Tibial artery (tissue), 4 donors: ENCODE data around the gene DISC1.

Source experiments
- DNase-seq, 2 donors: peaks; one replicate each; pipeline ENCODE4 v3.0.0-alpha.2; 2019
- H3K27ac ChIP-seq, 2 donors: fragments of 200-600 bp; sonication (generic) in 1 of 2; 1 replicate in 1 of 2; 2 replicates in 1 of 2; pipeline ENCODE4 v1.5.1; 2018 to 2019; ENCODE audit warnings: mild to moderate bottlenecking in 1 of 2
- H3K27me3 ChIP-seq, 2 donors: fragments of 200-600 bp; sonication (generic) in 1 of 2; one replicate each; pipeline versions ENCODE4 v1.5.1 to v1.6.0; 2016 to 2019
- H3K36me3 ChIP-seq, 3 donors: fragments of 200-600 bp; sonication (generic) in 2 of 3; one replicate each; pipeline ENCODE4 v1.5.1; 2016 to 2019; ENCODE audit warnings: mild to moderate bottlenecking in 2 of 3
- H3K4me1 ChIP-seq, 4 donors: fragments of 200-600 bp; sonication (generic) in 2 of 4; 1 replicate in 3 of 4; 2 replicates in 1 of 4; pipeline ENCODE4 v1.5.1; 2016 to 2019
- H3K4me3 ChIP-seq, 2 donors: fragments of 200-600 bp; sonication (generic) in 1 of 2; 1 replicate in 1 of 2; 2 replicates in 1 of 2; pipeline ENCODE4 v1.5.1; 2018 to 2019; ENCODE audit warnings: mild to moderate bottlenecking in 2 of 2
- H3K9me3 ChIP-seq, 3 donors: fragments of 200-600 bp; sonication (generic) in 1 of 3; one replicate each; pipeline ENCODE4 v1.5.1; 2016 to 2019
- intact Hi-C: fragments of 100-400 bp; cut with DNase I; formaldehyde crosslinking; loops from one replicate; pipeline ENCODE4 v1.15.0; 2023; ENCODE audit warnings: low total_unique reads
- TF ChIP-seq, protein P1 (sequence below), 2 experiments: fragments of 200-600 bp in 1 of 2; fragments of 450-650 bp in 1 of 2; IDR thresholded peaks; one replicate each; pipeline ENCODE4 v1.5.1; 2017 to 2019; ENCODE audit warnings: antibody characterized with exemption in 2 of 2, mild to moderate bottlenecking in 1 of 2, moderate library complexity in 1 of 2

Gene DISC1

DNA sequence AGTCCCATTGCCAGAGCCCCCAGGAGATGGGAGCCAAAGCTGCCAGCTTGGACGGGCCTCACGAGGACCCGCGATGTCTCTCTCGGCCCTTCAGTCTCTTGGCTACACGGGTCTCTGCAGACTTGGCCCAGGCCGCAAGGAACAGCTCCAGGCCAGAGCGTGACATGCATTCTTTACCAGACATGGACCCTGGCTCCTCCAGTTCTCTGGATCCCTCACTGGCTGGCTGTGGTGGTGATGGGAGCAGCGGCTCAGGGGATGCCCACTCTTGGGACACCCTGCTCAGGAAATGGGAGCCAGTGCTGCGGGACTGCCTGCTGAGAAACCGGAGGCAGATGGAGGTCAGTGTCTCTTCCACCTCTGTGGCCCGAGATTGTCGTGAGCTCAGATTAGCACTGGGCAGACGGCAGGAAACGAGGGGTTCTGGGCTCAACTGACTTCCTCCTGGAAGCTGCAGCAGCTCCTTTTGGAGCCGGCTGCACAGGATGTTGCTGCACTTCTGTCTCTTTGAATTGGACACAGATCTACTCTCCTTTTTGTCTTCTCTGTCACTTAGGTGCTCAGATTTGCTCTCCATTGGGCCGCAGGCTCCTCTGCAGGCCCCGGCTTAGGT is 68.0 kb downstream of the DISC1 start:
- no peak for DNase-seq
- Histone ChIP-seq H3K36me3 (no peaks in the 10 kb centered on the region), H3K9me3 (no peaks in the 10 kb centered on the region), H3K27ac (no peak overlapping the region), H3K4me1 (peaks cover 0 to 6% (median 0%) of the 10 kb centered on the region in 4 donors), H3K4me3 (no peak overlapping the region), H3K27me3 (no peaks in the 10 kb centered on the region)
- intact Hi-C loops: no loop called here
- TF ChIP-seq, protein P1, sequence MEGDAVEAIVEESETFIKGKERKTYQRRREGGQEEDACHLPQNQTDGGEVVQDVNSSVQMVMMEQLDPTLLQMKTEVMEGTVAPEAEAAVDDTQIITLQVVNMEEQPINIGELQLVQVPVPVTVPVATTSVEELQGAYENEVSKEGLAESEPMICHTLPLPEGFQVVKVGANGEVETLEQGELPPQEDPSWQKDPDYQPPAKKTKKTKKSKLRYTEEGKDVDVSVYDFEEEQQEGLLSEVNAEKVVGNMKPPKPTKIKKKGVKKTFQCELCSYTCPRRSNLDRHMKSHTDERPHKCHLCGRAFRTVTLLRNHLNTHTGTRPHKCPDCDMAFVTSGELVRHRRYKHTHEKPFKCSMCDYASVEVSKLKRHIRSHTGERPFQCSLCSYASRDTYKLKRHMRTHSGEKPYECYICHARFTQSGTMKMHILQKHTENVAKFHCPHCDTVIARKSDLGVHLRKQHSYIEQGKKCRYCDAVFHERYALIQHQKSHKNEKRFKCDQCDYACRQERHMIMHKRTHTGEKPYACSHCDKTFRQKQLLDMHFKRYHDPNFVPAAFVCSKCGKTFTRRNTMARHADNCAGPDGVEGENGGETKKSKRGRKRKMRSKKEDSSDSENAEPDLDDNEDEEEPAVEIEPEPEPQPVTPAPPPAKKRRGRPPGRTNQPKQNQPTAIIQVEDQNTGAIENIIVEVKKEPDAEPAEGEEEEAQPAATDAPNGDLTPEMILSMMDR (IDR thresholded peaks at IDR 0.05): no peak

DNA sequence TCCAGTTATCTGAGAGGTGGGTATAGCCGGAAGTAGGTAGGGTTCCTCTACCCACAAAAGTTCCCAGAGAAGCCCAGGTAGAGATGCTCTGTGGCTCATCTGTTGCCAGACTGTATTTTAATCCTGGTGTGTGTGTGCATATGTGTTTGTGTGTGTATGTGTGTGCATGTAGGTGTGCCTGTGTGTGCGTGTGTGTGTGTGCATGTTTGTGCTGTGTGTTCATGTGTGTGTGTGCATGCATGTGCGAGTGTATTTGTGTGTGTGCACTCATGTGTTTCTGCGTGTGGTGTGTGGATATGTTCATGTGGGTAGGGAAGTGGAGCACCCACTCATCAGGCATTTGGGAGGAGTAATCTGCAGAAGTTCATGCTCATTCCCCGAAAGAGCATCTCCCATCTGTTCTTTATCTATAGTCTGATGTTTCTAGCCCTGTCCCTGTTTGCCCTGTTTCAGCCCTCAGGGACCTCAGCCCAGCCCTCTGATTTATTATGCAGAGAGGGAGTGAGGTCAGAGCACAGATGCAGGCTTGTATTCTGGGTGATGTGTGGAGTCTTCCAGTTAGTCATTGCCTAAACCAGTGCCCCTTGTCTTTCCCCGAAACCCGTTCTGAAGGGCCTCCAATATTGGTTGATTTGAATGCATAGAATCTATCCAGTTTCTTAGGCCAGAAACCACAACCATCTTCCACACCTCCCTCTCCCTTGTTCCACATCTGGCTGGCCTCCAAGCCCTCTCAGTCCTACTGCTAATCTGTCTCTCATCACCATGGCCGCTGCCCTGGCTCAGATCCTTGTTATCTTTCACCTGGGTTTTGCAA is 69.1 kb downstream of the DISC1 start:
- H3K27me3 ChIP-seq: no peaks in the 10 kb centered on the region
- no peaks in the 10 kb centered on the region for H3K36me3 ChIP-seq
- no peaks in the 10 kb centered on the region for H3K9me3 ChIP-seq
- H3K4me1 ChIP-seq: peaks cover 0 to 6% (median 0%) of the 10 kb centered on the region in 4 donors
- TF ChIP-seq, protein P1 (IDR thresholded peaks at IDR 0.05): no peak
- DNase-seq: no peak
- intact Hi-C loops: no loop called here
- H3K4me3 ChIP-seq: no peak overlapping the region
- no peak overlapping the region for H3K27ac ChIP-seq

DNA sequence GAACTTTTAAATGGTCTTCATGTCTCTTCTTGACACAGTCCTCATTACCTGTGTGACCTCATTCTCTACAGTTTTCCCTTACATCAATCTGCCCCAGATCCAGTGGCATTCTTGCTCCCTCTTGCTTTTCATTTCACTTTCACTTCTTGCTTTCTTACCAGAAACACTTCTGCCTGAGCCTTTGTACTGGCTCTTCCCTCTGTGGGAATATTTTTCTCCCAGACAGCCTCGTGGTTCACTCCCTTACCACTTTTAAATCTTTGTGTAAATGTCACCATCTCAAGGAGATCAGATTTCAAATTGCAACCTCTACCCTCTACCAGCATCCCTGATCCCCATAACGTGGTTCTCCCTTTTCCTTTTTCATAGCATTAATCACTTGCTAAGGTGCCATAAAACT is 73.2 kb downstream of the DISC1 start:
- TF ChIP-seq, protein P1 (IDR thresholded peaks at IDR 0.05): no peak
- no peak for DNase-seq
- Histone ChIP-seq H3K27ac (no peak overlapping the region), H3K4me1 (no peaks in the 10 kb centered on the region), H3K36me3 (no peaks in the 10 kb centered on the region), H3K4me3 (no peak overlapping the region), H3K27me3 (no peaks in the 10 kb centered on the region), H3K9me3 (no peaks in the 10 kb centered on the region)
- intact Hi-C loops: no loop called here

DNA sequence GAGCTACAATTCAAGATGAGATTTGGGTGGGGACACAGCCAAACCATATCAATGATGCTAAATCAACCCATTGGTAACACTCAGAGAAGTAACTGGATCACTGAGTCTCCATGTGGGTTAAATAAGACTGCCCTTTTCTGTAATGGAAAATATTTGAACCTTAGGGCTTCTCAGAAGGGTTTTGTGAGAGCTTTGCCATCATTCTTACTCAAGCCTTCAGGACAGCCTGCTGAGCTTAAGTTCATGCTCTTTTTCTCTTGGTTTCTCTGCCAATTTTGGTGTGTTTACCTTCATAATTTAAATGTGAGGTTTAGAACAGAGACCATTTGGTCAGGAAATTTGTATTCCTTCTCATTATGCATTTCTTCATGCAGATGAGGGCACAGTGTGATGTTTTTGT is 74.7 kb downstream of the DISC1 start:
- Histone ChIP-seq H3K36me3 (no peaks in the 10 kb centered on the region), H3K9me3 (no peaks in the 10 kb centered on the region), H3K27me3 (no peaks in the 10 kb centered on the region), H3K4me1 (peaks cover 0 to 3% (median 0%) of the 10 kb centered on the region in 4 donors), H3K27ac (no peak overlapping the region), H3K4me3 (no peak overlapping the region)
- TF ChIP-seq, protein P1 (IDR thresholded peaks at IDR 0.05): no peak
- intact Hi-C loops: no loop called here
- no peak for DNase-seq

DNA sequence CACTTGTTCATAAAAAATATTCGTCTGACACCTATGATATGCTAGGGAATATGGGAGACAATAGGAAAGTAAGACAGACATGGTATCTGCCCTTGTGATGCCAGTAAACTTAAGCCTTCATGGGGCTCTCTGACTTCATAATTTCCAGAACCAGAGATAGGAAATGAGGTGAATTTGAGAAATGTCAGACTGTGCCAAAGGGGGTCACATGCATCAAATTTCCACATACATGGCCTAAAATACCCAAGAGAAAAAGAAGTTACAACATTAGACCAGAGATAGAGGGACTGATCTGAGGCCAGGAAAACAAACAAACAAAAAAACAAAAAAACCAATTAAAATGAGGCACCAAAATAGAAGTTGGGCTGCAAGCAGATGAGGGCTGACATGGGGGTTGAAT is 75.7 kb downstream of the DISC1 start:
- H3K36me3 ChIP-seq: no peaks in the 10 kb centered on the region
- no peak overlapping the region for H3K4me3 ChIP-seq
- H3K4me1 ChIP-seq: peaks cover 0 to 3% (median 0%) of the 10 kb centered on the region in 4 donors
- no peaks in the 10 kb centered on the region for H3K9me3 ChIP-seq
- intact Hi-C loops: no loop called here
- H3K27ac ChIP-seq: no peak overlapping the region
- no peaks in the 10 kb centered on the region for H3K27me3 ChIP-seq
- TF ChIP-seq, protein P1 (IDR thresholded peaks at IDR 0.05): no peak
- no peak for DNase-seq
